EH (cell line): ENCODE measurements around the gene IL12RB2.

ENCODE experiments used
- DNase-seq: peaks from one replicate; pipeline ENCODE4 v3.0.0-alpha.2; 2015; ENCODE audit warnings: low read depth

The IL12RB2 gene

DNA sequence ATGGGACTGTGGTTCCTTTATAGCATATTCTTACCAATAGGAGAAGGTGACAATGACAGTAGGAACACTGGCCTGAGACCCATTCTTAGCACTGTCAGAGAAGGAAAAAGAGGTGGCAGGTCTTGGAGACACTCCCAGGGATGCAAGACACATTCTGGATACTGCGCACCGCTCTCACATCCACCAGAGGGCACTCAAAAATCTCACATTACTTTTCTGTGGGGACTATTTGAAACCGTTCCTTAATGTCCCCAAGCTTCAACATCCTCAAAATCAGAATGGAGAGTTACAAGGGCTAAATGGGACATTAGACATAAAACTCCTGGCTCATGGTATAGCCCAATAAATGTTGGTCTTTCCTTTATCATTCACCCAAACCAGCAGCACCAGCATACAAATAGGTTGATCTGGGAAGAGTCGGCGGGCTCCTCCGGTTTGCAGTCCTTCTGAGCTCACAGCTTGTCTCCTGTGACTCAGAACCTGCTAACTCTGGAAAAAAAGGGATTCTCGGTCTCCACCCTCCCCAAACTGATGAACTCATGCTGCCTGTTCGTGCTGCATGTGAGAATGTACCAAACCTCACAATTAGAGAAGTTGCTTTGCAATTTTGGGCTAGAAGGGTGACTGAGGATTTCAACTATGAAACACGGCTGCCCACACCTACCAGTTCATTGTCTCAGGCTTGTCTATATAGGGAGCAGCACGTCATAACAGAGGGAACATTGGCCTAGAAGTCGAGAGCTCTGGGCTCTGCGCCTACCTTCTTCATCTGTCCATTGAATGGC lies 40.2 kb downstream of the IL12RB2 start:
- DNase-seq = peak; percentile 75

DNA sequence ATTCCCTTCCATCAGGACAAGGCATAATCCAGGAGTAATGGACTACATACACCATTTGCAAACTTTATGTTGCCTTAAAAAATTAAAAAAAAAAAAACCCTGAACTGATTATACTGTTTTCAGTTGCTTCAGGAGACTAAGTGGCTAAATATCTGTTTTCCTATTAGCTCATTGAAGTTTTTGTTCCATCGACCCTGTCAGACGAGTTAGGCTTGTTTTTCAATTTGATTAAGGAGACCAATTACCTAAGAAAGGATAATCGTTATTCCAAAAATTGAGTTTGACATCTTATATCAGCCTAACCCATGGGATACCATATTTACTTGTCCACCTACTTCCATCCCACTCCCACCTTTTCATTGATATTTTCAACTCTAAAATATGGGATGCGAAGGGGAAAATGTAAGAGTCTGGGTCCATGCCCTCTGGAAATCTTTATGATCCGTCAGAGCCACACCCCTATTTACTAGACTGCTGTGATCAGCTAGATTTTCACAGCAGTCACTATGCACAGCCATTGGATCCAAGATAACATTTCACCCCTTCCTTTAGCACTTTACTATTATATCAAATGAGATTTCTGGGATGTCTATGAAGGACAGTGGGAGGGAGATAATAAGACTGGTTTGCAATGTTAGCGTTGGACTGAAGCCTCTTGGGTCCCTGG lies 41.0 kb downstream of the IL12RB2 start:
- no peak for DNase-seq

DNA sequence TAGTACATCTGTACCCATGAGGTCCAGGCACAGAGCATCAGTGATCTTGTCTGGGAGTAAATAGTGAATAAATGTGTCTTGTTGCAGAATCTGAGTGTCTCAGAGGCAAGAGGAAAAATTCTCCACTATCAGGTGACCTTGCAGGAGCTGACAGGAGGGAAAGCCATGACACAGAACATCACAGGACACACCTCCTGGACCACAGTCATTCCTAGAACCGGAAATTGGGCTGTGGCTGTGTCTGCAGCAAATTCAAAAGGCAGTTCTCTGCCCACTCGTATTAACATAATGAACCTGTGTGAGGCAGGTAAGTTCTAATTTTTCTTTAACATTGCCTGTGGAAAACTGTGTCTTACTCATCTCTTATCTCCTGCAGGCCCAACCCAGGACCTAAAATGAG lies 43.1 kb downstream of the IL12RB2 start:
- DNase-seq = no peak

DNA sequence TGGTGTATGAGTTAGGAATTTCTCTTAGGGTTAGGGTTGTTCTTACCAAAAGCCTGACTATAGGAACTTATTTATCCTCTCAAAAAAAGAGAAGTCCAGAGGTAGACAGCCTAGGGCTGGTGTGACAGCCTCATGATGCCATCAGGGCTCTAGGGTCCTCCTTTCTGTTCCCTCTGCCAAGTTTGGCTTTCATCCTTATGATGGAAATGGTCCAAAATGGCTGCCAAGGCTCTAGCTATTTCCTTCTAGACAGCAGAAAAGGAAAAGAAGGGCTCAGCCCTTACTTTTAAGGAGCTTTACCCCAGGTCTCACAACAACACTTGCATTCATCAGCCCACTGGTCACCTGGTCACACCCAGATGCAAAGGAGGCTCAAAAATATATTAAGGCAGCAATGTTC lies 44.5 kb downstream of the IL12RB2 start:
- no peak for DNase-seq

DNA sequence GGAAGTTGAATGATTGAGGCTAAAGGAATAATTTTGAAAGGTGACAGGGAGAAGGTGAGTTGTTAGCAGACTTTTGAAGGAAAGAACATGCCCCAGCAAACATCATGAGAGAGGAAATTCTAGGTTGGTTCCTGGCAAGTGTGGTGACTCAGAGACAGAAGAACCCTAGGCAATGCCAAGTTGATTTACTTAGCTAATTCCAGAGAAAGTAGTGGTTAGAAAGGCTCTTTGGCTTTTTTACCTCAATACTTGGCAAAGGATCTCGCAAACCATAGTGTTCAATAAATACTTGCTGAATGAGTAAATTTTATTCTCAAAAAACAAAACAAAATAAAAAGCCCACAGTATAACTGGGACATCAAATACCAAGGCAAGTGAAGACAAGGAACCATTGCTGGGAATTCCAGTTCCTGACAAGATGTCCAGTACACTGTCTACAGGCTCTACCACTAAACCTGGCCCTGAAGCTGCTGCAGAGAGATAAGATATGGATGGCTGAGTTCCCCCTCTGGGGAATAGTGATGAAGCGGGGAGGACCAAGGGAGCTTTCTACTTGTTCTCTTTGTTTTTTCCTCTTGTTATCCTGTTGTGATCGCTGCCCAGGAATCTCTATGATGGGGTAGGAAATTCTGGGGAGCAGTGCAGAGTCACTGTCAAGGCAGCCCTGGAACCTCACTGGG lies 48.2 kb downstream of the IL12RB2 start:
- DNase-seq = peak; percentile 88

DNA sequence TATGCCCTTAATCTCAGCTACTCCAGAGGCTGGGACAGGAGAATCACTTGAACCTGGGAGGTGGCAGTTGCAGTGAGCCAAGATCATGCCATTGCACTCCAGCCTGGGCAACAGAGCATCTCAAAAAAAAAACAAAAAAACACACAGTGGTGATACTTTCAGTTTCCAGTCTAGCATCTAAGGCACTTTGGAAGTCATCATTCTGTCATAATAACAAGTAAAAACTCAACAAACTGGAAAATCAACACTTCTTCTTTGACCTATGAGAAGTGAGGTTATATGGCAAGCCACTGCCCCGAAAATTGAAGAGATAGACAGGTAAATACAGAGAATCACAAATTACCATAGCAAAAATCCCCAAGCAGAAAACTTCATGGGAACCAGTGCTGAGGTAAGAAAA lies 51.9 kb downstream of the IL12RB2 start:
- no peak for DNase-seq

DNA sequence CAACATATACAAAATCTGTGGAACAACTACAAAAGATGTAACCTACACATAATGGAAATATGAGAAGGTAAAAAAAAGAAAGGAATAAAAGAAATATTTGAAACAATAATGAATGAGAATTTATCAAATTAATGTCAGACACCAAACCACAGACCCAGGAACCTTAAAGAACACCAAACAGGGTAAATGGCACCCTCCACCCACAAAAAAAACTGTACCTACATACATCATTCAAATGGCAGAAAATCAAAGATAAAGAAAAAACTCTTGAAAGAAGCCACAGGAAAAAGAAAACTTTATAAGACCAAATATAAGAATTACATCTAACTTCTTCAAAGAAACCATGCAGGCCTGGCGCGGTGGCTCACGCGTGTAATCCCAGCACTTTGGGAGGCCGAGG lies 54.0 kb downstream of the IL12RB2 start:
- DNase-seq = no peak

DNA sequence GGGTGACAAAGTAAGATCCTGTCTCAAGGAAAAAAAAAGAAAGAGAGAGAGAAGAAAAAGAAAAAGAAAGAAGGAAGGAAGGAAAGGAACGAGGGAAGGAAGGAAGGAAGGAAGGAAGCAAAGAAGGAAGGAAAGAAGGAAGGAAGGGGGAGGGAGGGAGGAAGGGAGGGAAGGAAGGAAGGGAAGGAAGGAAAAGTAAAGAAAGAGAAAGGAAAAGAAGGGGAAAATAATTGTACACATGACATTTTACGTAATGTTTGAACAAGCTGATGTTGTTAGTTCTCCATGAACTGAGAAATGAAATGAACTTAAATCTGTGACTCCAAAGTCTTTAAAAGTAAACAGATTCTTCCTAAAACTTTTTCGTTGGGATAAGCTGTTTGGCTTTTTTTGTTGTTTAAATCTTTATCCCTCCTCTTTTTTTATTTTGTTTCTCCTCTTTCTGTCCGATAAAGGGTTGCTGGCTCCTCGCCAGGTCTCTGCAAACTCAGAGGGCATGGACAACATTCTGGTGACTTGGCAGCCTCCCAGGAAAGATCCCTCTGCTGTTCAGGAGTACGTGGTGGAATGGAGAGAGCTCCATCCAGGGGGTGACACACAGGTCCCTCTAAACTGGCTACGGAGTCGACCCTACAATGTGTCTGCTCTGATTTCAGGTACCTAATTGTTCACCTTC lies 59.8 kb downstream of the IL12RB2 start:
- DNase-seq = peak; percentile 42

DNA sequence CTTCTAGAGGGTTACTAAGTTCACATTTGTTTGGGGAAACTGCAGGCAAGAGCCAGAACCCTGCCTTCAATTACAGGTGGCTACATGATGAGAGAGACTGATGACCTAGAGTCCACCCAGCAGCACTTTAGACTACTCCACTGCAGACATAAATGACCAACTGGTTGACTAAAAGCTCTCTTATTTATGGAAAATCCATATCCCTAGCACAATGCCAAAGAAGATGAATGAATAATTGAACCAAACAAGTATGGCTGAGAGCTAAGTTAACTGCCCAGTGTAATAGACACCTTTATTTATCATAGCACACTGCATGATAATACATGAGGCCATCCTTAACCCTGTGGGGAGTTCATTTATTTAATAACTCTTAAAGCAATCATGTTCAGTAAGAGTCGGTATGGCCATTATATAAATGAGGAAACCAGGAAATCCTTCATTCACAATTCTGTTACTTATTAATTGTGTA lies 60.4 kb downstream of the IL12RB2 start:
- no peak for DNase-seq

DNA sequence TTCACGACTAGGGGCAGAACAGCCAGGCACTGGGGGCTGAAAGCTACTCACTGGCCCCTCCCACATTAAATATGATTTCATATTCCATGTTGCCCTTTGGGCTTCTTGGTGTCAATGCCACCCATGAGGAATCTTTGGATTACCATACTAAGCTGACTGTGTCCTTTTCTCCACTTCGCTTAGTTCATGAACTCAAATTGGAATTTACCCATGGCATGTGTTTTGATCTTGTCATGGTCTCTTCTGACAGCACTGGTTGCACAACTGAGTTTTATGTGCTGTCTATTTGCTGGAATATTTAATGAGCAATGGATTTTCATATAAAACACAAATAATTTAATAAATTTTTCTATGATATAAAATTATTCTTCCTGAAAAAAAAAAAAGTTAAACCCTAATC lies 63.4 kb downstream of the IL12RB2 start:
- no peak for DNase-seq

DNA sequence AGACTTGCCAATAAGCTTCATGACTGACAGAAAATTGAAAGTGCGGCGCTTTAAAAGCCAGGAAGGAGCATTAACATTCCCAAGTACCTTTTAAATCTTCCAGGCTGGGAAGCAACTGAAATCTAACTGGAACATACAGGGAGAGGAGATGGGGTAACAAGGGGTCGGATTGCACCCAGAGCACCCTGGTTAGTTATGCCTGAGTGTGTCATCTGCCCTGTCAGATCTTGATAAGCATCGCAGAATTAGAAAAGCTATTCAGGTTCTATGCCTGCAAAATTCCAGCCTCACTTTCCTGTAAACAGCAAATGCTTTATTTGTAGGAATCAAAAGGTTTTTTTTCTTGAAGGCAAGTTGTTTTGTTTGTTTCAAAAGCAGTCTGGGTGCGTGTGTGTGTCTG lies 64.0 kb downstream of the IL12RB2 start:
- peak; percentile 45 for DNase-seq

DNA sequence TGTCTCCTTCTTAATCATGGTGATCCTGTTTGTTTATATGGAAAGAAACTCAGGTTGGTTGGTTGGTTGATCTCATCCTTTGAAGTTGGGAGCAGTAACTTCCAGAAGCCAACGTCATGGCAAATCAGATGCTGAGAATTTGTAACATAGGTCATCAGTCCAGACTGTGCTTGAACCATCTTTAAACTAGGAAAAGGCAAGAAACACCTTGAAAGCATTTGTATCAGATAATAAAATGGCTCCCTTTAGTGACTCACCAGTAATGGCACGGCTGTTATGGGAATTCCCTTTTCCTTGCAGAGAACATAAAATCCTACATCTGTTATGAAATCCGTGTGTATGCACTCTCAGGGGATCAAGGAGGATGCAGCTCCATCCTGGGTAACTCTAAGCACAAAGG lies 64.5 kb downstream of the IL12RB2 start:
- peak; percentile 45 for DNase-seq

DNA sequence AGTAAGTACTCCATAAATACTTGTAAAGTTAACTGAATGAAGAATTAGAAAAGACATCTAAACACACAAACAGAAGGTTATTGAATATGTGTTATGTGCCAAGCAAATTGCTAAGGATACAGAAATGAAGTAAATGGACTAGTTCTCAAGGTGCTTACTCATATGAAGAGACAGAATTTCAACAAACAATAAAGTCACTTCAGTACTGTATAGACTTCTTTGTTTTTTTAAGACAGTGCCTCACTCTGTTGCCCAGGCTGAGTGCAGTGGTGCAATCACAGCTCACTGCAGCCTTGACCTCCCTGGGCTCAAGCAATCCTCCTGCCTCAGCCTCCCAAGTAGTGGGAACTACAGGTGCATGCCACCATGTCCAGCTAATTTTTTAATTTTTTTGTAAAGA lies 65.2 kb downstream of the IL12RB2 start:
- no peak for DNase-seq

DNA sequence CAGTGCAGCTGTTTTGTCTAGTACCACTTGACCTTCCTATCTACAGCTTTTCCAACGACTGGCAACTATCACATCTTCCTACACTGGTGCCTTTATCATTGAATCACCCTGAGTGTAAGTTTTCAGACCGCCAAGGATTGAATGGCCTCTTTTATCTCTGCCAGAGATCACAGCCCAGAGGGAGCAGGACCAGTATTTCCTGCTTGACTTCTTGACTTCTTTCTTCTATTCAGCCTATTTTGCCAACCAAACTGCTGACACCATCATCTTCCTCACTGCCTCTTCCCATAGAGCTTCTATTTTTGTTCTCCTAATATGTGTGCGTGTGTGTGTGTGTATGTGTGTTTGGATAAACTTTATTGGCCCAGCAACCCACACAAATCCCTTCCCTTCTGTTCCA lies 68.7 kb downstream of the IL12RB2 start:
- DNase-seq = no peak

DNA sequence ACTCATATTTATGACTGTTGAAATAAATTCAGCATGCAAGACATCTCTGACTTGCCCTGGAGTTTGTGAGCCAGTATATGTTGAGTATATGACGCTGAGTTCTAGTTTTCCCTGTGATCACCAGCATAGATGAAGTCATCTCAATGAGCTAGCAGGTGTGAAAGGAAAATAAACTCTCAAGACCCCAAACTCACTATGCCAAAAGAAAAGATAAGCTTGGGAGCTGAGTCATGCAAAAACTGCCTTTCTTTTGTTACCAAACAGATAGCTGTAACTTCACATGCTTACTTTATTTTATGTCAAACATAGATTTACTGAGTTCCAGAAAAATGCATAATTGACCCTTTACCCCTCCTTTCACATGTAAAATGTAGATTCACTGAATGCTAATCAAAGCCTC lies 69.6 kb downstream of the IL12RB2 start:
- DNase-seq = no peak

DNA sequence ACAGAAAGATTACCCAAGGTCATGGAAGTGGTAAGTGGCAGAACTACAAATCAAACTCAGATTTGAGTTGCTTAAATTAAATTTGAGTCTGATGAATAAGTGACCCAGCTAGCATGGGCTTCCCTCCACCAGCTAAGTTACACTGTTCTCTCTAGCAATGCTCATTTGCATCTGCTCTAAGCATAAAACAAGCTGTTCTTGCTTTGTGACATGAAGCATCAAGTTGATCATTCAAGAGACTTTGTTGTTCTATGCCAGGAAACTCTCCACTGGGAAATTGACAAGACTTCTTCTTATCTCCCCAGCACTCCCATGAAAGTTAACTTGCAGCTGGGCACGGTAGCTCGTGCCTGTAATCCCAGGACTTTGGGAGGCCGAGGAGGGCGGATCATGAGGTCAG lies 73.5 kb downstream of the IL12RB2 start:
- no peak for DNase-seq

DNA sequence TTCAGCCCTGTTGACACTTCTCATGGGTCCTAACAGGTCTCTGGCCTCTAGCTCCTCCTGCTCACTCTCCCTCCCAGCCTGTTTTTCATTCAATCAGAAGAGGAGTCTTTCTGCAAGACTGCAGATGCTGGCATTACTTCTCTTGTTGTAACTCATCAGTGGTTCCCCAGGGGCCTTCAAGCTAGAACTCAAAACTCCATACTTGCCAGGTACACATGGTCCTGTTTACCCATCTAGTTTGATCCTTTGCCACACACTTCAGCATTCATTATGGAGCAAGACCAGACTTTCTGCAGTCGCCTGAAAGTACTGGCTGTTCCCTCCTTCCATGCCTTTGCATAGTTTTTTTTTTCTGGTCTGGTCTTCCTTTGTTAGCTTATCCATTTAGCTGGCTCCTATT lies 74.6 kb downstream of the IL12RB2 start:
- no peak for DNase-seq

DNA sequence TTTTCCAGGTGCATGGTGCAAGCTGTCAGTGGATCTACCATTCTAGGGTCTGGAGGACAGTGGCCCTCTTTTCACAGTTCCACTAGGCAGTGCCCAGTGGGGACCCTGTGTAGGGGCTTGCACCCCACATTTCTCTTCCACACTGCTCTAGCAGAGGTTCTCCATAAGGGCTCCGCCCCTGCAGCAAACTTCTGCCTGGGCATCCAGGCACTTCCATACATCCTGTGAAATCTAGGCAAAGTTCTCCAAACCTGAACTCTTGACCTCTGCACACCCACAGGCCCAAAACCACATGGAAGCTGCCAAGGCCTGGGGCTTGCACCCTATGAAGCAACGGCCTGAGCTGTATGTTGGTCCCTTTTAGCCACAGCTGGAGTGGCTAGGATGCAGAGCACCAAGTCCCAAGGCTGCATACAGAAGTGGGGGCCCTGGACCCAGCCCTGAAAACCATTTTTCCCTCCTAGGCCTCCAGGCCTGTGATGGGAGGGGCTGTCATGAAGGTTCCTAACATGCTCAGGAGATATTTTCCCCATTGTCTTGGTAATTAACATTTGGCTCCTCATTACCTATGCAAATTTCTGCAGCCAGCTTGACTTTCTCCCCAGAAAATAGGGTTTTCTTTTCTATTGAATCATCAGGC lies 76.4 kb downstream of the IL12RB2 start:
- DNase-seq = no peak

DNA sequence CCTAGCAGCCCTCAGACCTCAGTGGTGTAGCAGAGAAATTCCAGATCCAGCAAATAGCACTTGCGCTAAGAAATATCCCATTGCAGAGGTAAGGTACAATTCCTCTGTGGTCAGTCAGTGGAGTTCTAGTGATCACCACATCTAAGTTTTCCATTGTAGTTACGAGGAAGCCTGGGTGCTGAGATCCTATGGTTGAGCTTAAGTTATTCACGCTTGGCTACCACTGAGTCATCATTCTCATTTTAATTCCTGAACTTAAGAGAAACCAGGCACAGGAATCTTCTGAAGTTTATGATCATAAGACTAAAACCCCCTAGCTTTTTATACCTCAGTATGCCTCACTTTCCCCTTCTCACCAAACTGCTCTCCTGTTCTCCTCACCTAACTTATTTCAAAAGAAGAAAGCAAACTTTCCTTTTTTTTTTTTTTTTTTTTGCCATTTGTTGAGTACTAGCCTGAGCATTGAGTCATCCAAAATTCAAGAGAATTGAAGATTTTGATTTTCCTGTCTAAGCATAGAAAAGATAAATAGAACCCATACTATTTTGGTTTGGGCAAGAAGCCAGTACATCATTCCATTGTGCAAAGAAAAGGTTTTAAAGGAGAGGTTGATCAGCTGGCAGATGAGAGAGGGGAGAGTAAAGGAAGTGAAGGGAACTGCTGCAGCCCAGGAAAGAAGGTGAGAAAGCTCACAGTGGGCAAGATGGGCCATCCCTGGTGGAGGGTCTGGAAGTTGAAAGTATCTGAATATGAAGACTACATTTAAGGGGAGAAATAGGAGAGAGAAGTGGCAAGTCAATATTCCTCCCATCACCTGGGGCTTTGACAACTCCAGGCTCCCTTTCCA lies 82.6 kb downstream of the IL12RB2 start:
- peak; percentile 68 for DNase-seq

DNA sequence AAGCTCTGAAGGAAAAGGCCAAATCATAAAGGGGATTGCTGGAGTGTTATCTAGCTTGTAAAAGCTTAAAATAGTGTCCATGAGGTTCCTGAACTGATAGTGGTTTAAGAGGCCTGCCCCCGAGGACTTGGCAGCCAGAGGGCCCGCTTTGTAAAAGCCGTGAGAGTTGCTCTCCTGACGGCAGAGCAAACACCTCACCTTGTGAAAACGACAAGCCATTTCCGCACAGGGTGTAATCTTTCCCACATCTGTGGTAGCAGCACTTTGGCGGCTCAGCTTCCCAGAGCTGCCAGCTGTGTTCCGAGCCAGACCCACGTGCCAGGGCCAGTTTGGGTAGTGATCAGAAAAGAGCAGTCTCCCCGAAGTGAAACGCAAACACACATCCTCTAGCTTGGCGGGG lies 85.6 kb downstream of the IL12RB2 start:
- DNase-seq = no peak

DNA sequence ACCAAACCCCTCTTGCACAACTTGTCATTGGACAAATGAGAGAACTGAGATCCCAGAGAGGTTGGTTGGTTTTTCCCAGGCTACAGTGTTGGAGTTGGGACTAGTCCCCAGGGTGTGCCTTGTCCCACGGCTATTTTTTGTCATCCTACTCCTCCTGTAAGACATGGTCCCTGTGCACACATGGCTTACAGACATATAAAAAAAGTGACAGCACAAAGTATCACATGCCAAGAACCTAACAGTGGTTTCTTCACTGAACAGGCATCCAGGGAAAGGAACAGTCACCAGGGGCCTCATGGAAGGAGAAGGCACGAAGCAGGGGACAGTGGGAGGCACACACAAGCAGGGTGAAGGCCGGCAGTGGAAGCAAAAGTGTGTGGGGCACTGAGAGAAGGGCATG lies 86.1 kb downstream of the IL12RB2 start:
- DNase-seq = no peak
